Measurements from ENCODE around the gene CKLF. TPM values are rescaled to one million over a fixed set of nuclear protein-coding genes. Genes with fewer than 3 reads are reported as not detected.

CKLF gene
- total RNA-seq, 1 experiment from 2014 or later: 57.8 TPM

GRCh38 chr16:66574531-66574930, 22.2 kb downstream of the CKLF start:
- no peak for DNase-seq (ENCODE audit: unreplicated experiment)
- intact Hi-C loops (cut with micrococcal nuclease): no loop called here
- Mint-ChIP-seq H3K27me3 (ENCODE audit: insufficient read depth, unreplicated experiment) (no peaks in the 10 kb centered on the region), H3K4me1 (ENCODE audit: insufficient read depth, unreplicated experiment) (peaks cover 9% of the 10 kb centered on the region), H3K9me3 (ENCODE audit: unreplicated experiment) (no peaks in the 10 kb centered on the region), H3K27ac (ENCODE audit: low read depth, unreplicated experiment) (no peak overlapping the region), H3K36me3 (ENCODE audit: insufficient read depth, unreplicated experiment) (no peaks in the 10 kb centered on the region), H3K4me3 (ENCODE audit: unreplicated experiment) (no peak overlapping the region)
- no peak for TF ChIP-seq CTCF (IDR thresholded peaks at IDR 0.05; ENCODE audit: unreplicated experiment)
- ChIA-PET POLR2A (interaction anchor here (1.6 kb wide), 1 partner anchor 22 kb away, joined by 3 read pairs; the partner anchor contains the start of gene CKLF), CTCF (interaction anchor here (0.8 to 2.8 kb wide), 5 partner anchors 10 to 218 kb away, joined by 3 to 11 read pairs (median 4); no protein-coding TSS in a partner anchor)
- no TSS peak for BruUV-seq (replicated peaks)

GRCh38 chr16:66575060-66575459, 22.7 kb downstream of the CKLF start:
- BruUV-seq (replicated peaks): no TSS peak
- H3K4me3 Mint-ChIP-seq (ENCODE audit: unreplicated experiment): no peak overlapping the region
- no peaks in the 10 kb centered on the region for H3K27me3 Mint-ChIP-seq (ENCODE audit: insufficient read depth, unreplicated experiment)
- no peaks in the 10 kb centered on the region for H3K9me3 Mint-ChIP-seq (ENCODE audit: unreplicated experiment)
- intact Hi-C loops (cut with micrococcal nuclease): no loop called here
- no peaks in the 10 kb centered on the region for H3K36me3 Mint-ChIP-seq (ENCODE audit: insufficient read depth, unreplicated experiment)
- CTCF ChIA-PET: interaction anchor here (0.6 to 2.8 kb wide), 6 partner anchors 11 to 170 kb away, joined by 3 to 11 read pairs (median 3); no protein-coding TSS in a partner anchor
- H3K4me1 Mint-ChIP-seq (ENCODE audit: insufficient read depth, unreplicated experiment): peaks cover 6% of the 10 kb centered on the region
- TF ChIP-seq CTCF (IDR thresholded peaks at IDR 0.05; ENCODE audit: unreplicated experiment): no peak
- POLR2A ChIA-PET: interaction anchor here (1.6 kb wide), 1 partner anchor 22 kb away, joined by 3 read pairs; the partner anchor contains the start of gene CKLF
- DNase-seq (ENCODE audit: unreplicated experiment): no peak
- no peak overlapping the region for H3K27ac Mint-ChIP-seq (ENCODE audit: low read depth, unreplicated experiment)

GRCh38 chr16:66576296-66576695, 23.9 kb downstream of the CKLF start:
- DNase-seq (ENCODE audit: unreplicated experiment): no peak
- no TSS peak for BruUV-seq (replicated peaks)
- no peak for TF ChIP-seq CTCF (IDR thresholded peaks at IDR 0.05; ENCODE audit: unreplicated experiment)
- H3K27ac Mint-ChIP-seq (ENCODE audit: low read depth, unreplicated experiment): no peak overlapping the region
- ChIA-PET CTCF (interaction anchor here (1.3 to 1.6 kb wide), 2 partner anchors 12 to 169 kb away, joined by 3 read pairs; no protein-coding TSS in a partner anchor), POLR2A (interaction anchor here (1.0 kb wide), 1 partner anchor 23 kb away, joined by 4 read pairs; no protein-coding TSS in a partner anchor)
- no peaks in the 10 kb centered on the region for H3K27me3 Mint-ChIP-seq (ENCODE audit: insufficient read depth, unreplicated experiment)
- H3K4me3 Mint-ChIP-seq (ENCODE audit: unreplicated experiment): no peak overlapping the region
- peaks cover 15% of the 10 kb centered on the region for H3K4me1 Mint-ChIP-seq (ENCODE audit: insufficient read depth, unreplicated experiment)
- H3K36me3 Mint-ChIP-seq (ENCODE audit: insufficient read depth, unreplicated experiment): no peaks in the 10 kb centered on the region
- no peaks in the 10 kb centered on the region for H3K9me3 Mint-ChIP-seq (ENCODE audit: unreplicated experiment)
- intact Hi-C loops (cut with micrococcal nuclease): no loop called here

GRCh38 chr16:66578651-66579531, 26.5 kb downstream of the CKLF start, which contains the start of gene CMTM2:
Gene CMTM2, plus strand, starts transcription at chr16:66579463. Its CDS starts 145 bp downstream, at chr16:66579608.
- Mint-ChIP-seq H3K4me1 (ENCODE audit: insufficient read depth, unreplicated experiment) (peaks cover 22% of the 10 kb centered on the region), H3K27ac (ENCODE audit: low read depth, unreplicated experiment) (no peak within 1 kb of the TSS), H3K27me3 (ENCODE audit: insufficient read depth, unreplicated experiment) (no peaks in the 10 kb centered on the region), H3K36me3 (ENCODE audit: insufficient read depth, unreplicated experiment) (no peaks in the 10 kb centered on the region), H3K4me3 (ENCODE audit: unreplicated experiment) (no peak within 1 kb of the TSS), H3K9me3 (ENCODE audit: unreplicated experiment) (no peaks in the 10 kb centered on the region)
- no peak for DNase-seq (ENCODE audit: unreplicated experiment)
- ChIA-PET POLR2A (interaction anchor here (1.4 kb wide), 1 partner anchor 9 kb away, joined by 8 read pairs; no protein-coding TSS in a partner anchor), CTCF (interaction anchor here (0.7 to 4.0 kb wide), 5 partner anchors 14 to 118 kb away, joined by 3 to 19 read pairs (median 10); no protein-coding TSS in a partner anchor)
- BruUV-seq (replicated peaks): no TSS peak
- no peak for TF ChIP-seq CTCF (IDR thresholded peaks at IDR 0.05; ENCODE audit: unreplicated experiment)
- intact Hi-C loops (cut with micrococcal nuclease): no loop called here
